GM21526 (cell line): ENCODE measurements around the gene EMILIN1.
"Not testable (repeated sequence)": the region's sequence is repeated elsewhere in the genome, so short reads cannot be mapped to it uniquely, and the experiment has no call there.

ENCODE experiments used
- ATAC-seq: cut with Tn5 transposase; IDR thresholded peaks from one replicate; pipeline ENCODE4 v1.9.1; 2021; ENCODE audit warnings: moderate library complexity; ENCODE audit not compliant: unreplicated experiment, low FRiP score

Gene EMILIN1

GRCh38 chr2:27118525-27119329 lies 40.3 kb downstream of the EMILIN1 start, which contains the start of gene CGREF1:
TSS of gene CGREF1 (minus strand) at chr2:27119128. CDS start at chr2:27104366, 14,762 bp downstream.
- ATAC-seq, result no peak

- not testable (repeated sequence) for ATAC-seq
Measured at GRCh38 chr2:27119330-27119670, 40.9 kb downstream of the EMILIN1 start.

- ATAC-seq, result no peak
Measured at GRCh38 chr2:27121906-27122305, 43.5 kb downstream of the EMILIN1 start.

GRCh38 chr2:27122791-27123190 lies 44.4 kb downstream of the EMILIN1 start:
- no peak for ATAC-seq

- ATAC-seq, result no peak
Measured at GRCh38 chr2:27123302-27124150, 45.1 kb downstream of the EMILIN1 start, which contains the start of gene ABHD1. TSS of gene ABHD1 (plus strand) at chr2:27123815. CDS start at chr2:27123949, 134 bp downstream.

GRCh38 chr2:27125104-27125503 lies 46.7 kb downstream of the EMILIN1 start:
- no peak for ATAC-seq

GRCh38 chr2:27126252-27126710 lies 47.9 kb downstream of the EMILIN1 start:
- no peak for ATAC-seq

- no peak for ATAC-seq
Measured at GRCh38 chr2:27127883-27128667, 49.7 kb downstream of the EMILIN1 start.

GRCh38 chr2:27128668-27129571 lies 50.5 kb downstream of the EMILIN1 start:
- no peak for ATAC-seq

GRCh38 chr2:27130396-27130795 lies 52.0 kb downstream of the EMILIN1 start:
- no peak for ATAC-seq

- ATAC-seq, result no peak
Measured at GRCh38 chr2:27131429-27131828, 53.0 kb downstream of the EMILIN1 start.

GRCh38 chr2:27133195-27133875 lies 54.9 kb downstream of the EMILIN1 start:
- no peak for ATAC-seq

GRCh38 chr2:27133905-27134780 lies 55.7 kb downstream of the EMILIN1 start, which contains the start of gene PREB:
TSS of gene PREB (minus strand) at chr2:27134636. CDS start at chr2:27134421, 215 bp downstream.
- peak; percentile 69 for ATAC-seq

- ATAC-seq, result no peak
Measured at GRCh38 chr2:27134781-27135477, 56.5 kb downstream of the EMILIN1 start.

- ATAC-seq, result no peak
Measured at GRCh38 chr2:27135478-27135955, 57.1 kb downstream of the EMILIN1 start.
